Effector CD8-positive, alpha-beta T cell (primary cell): ENCODE results near the gene MMAA.
A peak's percentile ranks its signal among the peaks of the same experiment; 100 is the strongest.
"Not testable (repeated sequence)": the region's sequence is repeated elsewhere in the genome, so short reads cannot be mapped to it uniquely, and the experiment has no call there.

Experiments
- DNase-seq: peaks from one replicate; lab custom pipeline; 2025; lab: John Stamatoyannopoulos, UW
- total RNA-seq, 4 experiments: gene quantifications; one replicate each; lab custom pipeline; 2026; lab: John Stamatoyannopoulos, UW

The MMAA gene
- 14.0 to 18.5 (median 14.8) reads per million in 4 experiments for total RNA-seq

DNA sequence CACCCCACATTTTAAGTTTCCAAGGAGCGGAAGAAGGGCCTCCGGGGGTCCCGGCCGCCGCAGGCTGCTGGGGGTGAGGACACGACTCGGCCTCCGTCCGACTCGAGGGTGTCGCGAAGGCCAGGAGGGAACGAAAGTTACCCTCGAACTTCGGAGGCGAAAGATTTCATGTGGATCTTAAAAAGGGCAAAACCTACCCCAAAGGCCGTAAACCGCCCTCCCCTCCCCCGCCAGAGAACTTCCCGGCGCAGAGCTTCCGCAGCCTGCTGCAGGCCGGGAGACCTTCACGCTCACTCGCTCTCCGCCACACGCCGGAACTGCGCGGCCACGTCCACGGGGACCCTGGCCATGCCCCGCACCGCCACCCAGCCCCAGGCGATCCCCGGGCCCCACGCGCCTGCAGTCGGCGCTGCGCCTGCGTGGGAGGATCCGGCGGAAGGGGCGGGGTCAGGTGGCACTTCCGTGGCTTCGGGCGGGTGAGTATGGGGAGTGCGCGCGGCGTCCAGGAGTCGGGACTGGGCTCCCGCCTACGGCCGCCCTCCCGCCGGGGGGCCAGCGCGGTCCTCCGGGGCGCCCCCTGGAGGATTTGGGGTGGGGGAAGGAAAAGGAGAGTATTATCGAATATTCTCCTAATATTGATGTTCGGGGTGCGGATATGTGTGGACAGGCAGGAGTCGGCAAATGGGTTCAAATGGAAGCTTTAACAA lies at the start of gene MMAA:
MMAA (plus strand) TSS at position 454 of the 707 bp plus-strand sequence. CDS start 19,755 bp downstream, outside the sequence.
- DNase-seq: peak; percentile 89

DNA sequence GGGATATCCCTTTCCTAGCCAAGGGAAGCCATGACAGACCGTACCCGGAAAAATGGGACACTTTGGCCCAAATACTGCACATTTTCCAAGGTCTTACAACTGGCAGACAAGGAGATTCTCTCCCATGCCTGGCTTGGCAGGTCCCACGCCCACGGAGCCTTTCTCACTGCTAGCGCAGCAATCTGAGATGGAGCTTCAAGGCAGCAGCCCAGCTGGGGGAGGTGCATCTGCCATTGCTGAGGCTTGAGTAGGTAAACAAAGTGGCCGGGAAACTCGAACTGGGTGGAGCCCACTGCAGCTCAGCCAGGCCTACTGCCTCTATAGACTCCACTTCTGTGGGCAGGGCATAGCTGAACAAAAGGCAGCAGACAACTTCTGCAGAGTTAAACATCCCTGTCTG lies 44.6 kb upstream of the MMAA start:
- DNase-seq: not testable (repeated sequence)

DNA sequence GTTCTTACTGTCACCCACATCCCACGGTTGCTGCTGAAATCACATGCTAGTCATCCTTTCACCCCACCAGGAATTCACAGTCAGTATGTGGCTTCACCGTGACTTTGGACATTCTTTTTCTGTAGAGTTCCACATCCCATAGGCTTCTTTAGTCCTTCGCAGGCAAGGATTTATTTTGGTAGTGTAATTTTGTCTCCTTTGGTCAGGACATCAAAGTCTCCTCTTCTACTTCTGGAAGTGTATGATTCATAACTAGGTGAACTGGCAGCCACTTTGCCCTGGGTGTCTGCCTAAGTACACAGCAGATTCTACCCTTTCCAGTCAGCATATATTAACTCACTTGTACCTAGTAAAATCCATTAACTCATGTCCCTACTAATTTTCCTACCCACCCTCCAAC lies 38.3 kb upstream of the MMAA start:
- no peak for DNase-seq

DNA sequence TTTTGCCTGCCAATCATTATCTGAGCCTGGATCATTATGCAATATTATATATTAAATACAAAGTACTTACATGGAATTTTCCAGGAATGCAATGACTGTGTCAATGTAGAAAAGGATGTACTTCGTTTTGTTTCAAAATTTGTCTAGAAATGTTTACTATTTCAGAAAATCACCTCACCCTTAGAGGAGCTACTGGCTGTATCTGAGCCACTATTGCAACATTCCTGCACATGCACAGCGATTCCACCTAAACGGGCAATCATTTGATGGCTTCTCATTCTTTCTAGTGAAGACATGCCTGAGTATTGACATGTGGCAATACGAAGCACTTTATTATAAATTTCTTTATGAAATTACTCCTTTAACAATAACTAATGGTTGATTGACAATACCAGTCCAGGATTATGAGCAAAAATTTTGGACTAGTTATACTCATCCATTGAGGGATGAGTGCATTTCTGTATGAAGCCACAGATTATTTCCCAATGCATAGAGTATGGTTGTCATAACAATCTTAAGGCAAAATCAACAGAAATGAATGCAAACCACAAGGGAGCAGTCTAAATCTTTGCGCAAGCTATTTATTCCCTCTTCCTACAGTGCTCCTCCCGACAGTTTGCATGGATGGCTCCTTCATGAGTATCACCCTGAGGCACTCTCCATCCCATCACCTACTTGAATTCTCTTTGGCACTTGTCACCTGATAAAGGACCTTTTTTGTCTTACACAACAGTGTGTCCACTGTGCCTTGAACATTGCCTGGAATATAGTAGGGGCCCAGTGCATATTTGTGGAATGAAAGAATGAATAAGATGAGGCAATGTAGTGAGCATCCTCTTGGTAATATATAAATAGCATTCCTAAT lies 35.8 kb upstream of the MMAA start:
- no peak for DNase-seq

DNA sequence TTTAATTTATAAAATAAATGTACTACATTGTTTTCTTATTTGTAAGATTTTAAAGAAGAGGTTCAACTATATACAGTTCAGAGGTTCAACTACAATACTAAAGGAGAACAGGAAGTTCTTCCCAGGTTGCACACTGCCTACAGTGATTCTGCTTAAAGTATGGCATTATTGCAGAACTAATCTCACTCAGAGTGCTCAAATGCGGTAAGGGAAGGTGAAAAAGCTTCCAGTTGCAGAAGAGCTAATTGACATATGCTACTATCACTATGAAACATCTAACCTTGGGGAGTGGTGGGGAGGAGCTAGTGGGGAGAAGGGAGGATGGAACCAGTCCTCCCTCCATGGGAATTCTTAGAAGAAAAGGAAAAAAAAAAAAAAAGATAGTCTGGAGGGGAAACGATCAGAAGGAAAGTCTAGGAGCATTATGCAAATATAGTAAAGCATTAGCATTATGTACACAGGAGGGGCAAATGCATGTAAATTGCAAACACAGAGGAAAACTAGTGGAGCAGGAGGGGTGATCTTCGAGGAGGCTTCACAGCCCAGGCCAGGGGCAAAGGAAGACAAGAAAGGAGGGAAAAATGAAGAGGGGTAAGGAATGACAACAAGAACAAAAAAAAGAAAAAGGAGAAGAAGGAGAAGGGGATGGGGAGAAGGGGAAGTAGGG lies 32.0 kb upstream of the MMAA start:
- no peak for DNase-seq

DNA sequence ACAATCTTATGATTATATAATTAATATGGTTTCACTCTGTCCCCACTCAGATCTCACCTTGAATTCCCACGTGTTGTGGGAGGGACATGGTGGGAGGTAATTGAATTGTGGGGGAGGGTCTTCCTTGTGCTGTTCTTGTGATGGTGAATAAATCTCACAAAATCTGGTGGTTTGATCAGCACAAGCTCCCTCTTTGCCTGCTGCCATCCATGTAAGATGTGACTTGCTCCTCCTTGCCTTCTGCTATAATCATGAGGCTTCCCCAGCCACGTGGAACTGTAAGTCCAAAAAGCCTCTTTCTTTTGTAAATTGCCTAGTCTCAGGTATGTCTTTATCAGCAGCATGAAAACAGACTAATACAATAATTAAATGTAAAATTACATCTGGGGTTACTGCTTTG lies 29.8 kb upstream of the MMAA start:
- DNase-seq: not testable (repeated sequence)

DNA sequence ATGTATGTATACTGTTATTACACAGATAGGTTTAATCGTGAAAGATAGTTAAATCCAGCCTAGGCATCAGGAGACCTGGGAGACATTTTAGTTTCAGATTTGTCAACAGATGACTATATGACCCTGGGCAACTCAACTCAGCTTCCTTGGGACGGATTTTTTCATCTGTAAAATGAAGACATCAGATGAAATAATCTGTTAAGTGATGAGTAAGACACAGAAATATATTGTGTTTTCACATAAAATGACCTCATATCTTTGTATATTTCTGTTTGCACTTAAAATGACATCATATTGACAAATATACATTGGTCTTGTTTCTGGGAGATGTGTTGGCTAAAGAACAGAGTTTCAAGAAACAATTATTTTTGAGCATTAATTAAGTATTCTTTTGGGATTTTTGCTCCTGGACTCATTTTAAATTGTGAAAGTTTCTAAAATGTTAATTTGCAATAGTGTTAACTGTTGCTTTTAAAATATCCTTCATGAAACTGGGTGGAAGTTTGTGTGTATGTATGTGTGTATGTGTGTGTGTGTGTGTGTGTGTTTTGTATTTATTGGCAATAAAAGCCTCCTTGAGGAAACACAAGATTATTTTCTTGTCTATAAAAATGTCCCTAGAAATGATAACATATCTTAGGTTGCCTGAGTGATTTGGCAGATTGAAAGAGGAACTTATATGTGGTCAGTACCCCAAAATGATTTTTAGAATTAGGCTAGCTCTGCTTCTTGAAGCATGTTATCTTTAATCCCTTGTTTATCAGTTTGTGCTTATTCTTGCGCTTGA lies 29.1 kb upstream of the MMAA start:
- no peak for DNase-seq

DNA sequence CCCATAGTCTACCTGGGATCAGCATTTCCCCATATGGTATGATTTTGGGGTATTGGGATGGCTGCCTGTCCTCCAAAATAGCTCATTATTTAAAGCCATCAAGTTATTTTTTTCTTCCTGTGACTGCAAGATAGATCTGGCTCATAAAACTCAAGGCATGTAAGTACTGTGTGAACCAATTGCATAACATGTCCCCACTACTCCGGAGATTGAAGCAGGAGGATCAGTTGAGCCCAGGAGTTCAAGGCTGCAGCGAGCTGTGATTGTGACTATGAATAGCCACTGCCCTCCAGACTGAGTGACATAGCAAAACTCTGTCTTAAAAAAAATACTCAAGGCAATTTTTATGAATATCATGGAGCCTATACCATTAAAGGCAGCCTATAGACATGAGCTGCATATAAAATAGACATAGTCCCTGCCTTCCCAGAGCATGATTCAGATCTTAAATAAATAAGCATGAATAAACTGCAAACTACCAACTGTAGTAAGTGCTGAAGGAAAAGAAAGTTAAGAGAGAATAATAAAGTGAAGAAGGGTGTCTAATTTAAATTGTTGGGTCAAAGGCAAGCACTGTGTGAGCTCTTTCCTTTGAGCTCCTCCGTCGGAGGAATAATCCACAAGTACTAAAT lies 16.9 kb upstream of the MMAA start:
- DNase-seq: no peak

DNA sequence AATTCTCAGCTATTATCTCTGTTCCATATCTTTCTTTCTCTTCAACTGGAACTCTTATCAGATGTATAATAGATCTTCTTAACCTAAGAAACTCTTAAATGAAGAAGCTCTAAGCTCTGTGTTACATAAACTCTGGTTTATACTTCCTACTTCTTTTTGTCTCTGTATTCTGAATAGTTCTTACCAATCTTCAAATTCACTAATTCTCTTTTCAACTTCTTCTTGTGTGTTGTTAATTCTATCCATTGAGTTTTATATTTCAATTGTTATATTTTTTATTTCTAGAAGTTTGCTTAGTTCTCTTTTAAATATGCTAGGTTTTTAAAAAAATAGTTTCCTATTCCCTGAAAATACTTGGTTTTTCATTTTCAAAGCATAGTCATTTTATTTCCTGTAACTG lies 13.2 kb upstream of the MMAA start:
- DNase-seq: no peak

DNA sequence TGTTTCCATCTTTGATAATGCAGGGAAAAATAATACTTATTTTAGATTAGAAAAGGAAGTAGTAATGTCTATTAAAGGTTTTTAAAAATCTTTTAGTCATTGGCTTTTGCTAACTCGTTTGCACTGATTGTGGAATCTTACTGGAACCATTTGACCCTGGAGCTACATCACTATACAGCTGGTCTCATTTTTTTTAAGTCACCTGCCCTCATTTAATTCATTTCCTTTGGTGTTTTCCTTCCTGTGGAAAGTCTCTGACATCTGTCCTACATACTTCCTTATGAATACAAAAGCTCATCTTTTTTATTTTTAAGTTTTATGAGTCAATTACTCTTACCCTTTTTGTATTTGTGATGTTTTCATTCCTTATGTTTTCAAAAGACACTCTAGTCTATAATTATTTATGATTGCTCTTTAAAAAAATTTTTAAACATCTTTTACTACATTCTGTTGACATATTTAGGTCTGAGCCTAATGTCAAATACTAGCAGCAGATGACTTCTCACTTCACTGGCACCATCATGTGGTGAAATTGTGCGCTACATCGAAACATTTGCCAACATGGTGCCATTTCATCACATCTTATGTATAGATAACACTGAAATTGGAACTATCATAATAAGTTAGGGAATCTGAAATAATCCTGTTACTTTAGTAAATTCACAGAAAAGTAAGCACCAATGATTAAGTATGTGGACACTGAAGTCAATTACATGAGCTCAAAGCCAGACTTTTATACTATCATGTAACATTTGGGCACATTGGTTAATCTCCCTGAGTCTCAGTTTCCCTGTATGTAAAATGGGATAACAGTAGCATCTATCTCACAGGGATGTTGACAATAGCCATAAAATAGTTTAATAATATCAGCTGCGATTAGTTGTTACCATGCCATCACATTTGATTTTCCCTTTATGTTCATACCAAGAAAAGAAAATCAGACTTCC lies 9.4 kb upstream of the MMAA start:
- peak; percentile 24 for DNase-seq

DNA sequence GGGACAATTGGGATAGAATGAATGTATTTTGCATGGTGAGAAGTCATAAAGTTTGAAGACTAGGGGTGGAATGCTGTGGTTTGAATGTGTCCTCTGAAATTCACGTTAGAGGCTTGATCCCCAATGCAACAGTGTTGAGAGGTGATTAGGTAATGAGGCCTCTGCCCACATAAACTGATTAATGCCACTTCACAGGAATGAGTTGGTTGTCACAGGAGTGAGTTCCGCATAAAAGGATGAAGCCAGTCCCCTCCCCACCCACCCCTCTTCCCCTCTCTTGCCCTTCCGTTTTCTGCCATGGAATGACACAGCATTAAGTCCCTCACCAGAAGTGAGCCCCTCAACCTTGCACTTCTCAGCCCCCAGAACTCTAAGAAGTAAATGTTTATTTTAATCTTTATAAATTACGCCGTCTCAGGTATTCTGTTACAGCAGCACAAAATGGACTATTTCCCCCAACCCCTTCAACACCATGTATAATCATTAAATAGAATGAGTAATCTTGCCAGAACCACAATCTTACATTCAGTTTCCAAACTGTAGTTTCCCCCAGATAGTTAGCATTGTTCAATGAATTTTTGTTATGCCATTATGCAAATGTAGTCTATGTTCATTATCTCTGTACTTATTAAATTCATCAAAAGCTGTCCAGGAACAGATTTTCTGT lies 5.5 kb upstream of the MMAA start:
- no peak for DNase-seq

DNA sequence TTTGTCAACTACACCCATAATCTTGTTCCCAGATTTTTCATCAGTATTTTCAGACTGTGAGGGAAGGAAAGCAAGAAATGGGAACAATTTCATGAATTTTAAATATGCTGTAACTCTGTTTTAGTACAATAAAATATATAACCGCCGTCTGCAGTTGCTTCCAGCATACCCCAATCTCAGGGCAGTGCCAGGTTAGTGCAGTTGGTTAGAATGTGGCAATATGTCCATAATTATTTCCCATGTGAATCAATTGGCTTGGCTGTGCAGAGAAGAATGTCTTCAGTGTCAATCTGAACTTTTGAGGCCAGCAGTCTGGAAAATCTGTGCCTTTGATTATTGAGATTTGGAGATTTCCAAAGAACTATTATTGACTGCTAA lies 5.0 kb upstream of the MMAA start:
- DNase-seq: no peak

DNA sequence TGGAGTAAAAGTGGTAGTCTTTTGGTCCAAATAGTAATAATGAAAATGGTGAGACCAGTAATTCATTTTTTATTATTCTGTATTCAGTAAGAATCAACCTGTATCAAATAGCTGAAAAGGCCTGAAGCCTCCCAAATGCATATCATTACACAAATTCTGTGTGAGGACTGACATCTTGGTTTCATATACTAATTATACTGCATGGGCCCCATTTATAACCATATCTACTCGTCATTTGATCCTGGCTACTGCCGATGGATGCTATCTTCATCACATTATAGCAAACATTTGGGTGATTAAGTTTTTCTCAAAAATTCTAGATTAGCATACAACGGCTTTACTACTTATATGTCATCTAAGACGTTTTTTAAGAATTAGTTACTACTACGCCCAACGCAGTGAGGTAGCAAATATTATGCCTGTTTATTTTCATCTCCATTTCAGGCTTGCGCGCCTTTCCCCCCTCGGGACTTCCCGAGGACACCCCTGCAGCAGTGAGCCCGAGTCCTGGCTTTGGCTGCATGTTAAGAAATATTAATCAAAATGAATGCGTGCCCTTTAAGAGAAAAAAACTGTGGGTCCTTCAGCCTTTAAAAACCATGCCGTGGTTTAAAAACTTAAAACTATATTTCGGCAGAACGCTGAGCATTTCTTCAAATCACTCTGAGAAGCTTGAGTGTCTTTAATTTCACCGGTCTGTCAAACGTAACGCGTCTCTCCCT lies 814 bp upstream of the MMAA start:
- DNase-seq: peak; percentile 9

DNA sequence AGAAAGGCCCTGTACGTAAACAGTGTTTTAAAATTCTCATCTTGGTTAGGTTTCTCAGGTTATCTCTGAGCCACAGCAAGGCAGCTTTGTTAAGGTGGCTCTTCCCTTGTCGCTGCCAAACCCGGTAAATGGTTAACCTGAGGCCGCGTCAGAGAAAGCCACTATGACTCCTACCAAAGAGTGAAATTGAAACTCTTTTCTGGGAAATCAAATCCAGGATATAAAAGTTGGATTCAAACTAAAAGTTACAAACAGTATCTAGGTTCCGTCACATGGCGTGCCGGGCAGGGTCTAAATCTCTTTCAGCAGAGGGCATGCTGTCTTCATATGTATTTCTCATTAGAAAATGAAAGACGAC lies 433 bp downstream of the MMAA start:
- DNase-seq: peak; percentile 39

DNA sequence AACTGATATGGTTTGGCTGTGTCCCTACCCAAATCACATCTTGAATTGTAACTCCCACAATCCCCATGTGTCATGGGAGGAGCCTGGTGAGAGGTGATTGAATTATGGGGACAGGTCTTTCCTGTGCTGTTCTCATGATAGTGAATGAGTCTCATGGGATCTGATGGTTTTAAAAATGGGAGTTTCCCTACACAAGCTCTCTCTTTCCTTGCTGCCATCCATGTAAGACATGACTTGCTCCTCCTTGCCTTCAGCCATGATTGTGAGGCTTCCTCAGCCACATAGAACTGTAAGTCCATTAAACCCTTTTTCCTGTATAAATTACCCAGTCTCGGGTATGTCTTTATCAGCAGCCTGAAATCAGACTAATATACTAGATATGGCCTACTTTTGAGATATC lies 2.9 kb downstream of the MMAA start:
- not testable (repeated sequence) for DNase-seq

DNA sequence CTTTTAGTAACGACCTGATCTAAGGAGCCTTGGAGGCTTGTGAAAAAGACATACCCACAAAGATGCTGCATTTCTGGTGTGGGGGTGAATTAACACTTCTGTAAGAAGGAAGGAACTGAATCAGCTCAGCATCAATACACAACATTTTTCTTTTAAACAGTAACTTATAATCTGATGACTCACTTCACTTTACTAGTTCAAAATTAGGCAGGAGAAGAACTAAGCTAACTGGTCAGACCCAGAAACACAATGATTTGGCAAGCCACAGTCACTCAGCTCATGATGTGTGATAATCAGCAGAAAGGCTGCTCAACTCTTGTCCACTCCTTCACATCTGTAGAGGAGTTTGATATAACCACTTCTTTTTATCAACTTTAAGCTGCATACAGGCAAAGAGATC lies 4.6 kb downstream of the MMAA start:
- no peak for DNase-seq

DNA sequence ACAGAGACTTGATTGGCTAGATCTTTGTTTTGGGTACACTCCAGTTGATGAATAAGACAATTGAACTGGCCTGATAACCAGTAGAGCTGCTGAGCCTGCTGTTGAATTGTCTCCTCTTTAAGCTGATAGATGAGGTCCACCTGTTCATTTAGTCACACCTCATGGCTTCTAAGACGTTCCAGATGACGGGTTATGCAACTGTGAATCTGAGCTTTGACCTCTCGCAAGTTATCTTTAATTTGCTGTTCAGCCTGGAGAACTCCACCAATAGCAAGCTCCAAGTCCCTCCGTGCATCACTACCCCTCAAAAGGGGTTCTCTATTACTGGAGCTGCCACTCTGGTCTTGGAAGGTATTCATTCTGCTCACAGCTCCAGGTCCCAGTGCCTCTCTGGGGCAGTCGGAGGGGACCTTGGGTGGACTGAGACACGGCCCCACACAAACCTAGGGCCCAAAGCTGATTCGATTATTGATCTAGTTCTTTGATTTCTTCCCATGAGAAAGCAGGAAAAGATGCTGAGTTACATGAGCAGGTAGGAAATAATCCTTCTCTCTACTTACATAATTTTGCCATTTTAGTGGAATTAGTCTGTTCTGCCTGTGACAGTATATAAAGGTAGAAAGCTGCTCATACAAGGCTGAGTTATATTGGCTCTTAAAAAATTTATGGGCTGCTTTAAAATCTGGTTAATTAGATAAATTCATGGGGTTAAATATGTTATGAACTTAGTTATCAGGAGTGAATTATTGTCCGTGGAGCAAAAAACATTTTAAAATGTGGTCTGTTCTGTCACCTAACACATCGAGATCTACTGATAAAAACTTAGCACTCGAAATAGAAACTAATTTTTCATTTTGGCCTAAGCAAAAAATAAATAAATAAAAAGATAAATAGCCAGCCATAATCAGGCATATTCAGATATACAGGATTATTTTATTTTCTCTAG lies 6.8 kb downstream of the MMAA start:
- DNase-seq: no peak

DNA sequence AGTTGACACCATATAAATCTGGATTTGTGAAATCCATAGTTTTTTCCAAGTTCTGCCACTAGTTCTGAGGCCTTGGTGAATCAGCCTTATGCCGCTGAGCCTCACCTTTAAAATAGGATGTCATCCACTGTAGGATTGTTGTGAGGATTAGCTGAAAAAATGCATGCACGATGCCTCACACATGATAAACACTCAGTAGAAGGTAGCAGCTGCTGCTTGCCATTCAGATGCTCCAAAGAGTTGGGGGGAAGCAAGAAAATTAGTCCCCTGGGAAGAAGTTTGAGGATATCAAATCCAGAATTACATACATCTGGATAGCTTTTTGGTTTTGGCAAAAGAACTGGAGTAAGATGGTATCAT lies 7.4 kb downstream of the MMAA start:
- DNase-seq: no peak
